ENCODE results near the gene CAPN3. TPM values are rescaled to one million over a fixed set of nuclear protein-coding genes. Genes with fewer than 3 reads are reported as not detected.

Gene CAPN3
- total RNA-seq, 1 experiment from 2014 or later = 0.06 TPM

DNA sequence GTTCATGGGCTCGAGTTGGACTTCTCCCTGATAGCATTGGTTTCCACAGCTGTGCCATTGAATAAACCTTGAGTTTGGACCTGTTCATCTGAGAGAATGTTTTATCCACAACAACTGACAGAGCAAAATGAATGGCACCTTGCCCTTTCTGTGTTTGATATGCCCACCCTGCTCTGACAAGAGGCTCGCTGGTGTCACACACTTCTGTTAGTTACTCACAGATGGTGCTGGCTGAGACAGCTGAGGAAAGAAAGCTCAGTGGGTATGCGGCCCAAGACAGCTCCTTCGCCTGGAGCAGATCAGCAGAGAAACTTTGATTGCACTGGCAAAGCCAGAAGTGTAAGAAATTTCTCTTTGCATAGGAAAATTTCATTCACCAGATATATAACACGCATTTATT lies 2.5 kb upstream of the CAPN3 start:
- no peak for DNase-seq (ENCODE audit: low read depth)

DNA sequence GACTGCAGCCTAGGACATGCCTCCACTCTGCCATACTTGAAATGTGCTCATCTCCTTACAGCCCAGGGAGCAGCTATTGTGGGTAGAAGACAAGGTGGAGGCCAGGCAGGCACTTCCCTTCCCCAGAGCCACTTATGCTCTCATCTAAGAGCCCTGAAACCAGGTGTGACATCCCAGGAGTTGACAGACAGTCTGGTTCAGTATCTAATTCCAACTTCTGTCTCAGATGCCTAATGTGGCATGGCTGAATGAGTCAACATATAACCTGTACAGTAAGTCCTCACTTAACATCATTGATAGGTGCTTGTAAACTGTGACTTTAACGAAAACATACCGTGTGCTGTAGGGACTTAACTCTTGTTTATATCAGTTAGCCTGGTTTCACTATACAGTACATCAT lies 1.2 kb upstream of the CAPN3 start:
- no peak for DNase-seq (ENCODE audit: low read depth)

DNA sequence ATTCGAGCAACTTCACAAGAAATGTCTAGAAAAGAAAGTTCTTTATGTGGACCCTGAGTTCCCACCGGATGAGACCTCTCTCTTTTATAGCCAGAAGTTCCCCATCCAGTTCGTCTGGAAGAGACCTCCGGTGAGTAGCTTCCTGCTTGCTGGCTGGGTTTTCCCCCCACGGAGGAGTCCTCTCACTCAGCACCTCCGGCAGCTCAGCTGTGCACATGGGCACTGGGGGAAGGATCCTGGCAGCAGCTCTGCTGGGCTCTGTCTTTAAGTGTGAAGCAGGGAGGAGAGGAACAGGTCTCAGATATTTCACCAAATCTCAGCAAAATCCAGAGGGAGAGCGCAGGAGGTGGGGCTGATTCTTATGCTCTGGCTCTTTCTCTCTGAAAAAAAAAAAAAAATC lies 684 bp downstream of the CAPN3 start:
- DNase-seq (ENCODE audit: low read depth) = no peak

GRCh38 chr15:42360535-42361112 lies 1.3 kb downstream of the CAPN3 start:
- no peak for DNase-seq (ENCODE audit: low read depth)

DNA sequence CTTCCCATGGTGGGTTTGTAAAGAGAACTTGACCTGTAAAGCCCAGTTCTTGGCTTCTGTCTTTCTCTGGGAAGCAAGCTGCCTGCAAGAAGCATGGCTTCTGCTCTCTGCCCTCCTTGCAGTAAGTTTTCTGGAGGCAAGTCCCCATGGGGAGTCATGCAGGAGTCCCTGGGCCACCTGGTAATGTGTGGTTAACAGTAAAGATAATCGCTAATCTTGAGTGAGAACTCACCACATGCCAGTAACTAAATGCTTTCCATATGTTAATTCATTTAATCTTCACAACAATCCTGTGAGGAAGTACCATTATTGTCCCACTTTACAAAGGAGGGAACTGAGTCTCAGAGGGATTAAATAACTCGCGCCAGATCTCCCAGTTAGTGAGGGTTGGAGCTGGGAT lies 4.2 kb downstream of the CAPN3 start:
- no peak for DNase-seq (ENCODE audit: low read depth)

DNA sequence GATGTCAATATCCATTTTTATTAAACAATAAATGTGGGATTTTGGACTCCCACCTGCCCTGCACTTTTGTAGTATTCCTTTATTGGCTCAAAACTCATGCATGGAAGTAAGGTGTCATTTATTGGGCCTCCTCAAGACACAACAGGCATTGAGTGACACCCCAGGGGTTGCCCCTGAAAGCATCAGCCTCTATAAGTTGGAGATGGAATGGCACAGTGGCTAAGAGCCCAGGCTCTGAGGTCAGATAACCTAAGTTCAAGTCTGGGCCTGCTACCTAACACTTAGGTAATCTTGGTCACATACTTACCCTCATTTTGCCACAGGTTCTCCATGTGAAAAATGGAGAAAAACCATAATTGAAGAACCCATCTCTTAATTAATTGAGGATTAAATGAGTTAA lies 4.6 kb downstream of the CAPN3 start:
- no peak for DNase-seq (ENCODE audit: low read depth)

DNA sequence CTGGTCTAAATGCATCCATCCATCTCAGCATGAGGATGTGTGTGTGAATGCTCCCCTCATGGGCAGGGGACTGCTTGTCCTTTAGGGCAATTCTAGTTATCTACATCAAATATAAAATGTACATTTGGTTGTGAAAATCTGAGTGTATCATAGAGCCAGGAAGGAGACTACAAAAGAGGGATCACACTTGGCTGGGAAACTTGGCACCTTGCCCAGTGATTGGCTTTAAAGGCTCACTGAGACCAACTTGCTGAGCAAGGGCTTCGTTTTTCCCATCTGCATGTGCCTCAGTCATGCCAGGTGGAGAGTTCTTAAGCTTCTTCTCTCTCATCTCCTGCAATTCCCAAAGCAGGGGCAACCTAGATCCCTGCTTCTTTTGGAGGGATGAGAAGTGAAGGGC lies 5.2 kb downstream of the CAPN3 start:
- DNase-seq (ENCODE audit: low read depth) = no peak

DNA sequence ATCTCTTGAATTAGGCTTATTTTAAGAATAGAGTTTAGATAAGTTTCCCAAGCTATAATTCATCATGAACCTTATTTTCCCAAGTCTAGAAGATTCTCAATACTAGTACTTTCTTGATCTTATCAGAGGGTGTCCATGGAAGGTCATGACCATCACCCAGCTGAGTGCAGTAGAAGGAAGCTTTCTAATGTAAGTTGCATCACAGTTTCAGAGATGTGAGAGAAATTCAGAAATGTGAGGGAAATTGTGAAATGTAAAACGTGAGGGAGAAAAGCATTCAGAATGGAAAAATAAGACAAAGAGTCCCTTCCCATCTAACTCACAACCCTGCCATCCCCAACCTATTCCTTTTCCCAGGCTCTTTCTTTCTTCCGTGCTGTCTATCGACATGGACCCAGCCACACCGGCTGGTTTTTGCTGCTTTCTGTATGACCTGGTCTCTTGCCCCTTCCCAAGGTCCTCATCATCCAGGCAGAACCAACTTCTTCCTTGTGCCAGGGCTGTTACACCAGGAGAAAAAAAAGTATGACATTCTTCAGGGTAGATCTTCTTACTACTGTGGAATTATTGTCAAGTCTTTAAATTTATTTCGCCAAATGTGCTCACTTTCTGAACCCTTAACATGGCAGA lies 6.7 kb downstream of the CAPN3 start:
- DNase-seq (ENCODE audit: low read depth) = no peak

DNA sequence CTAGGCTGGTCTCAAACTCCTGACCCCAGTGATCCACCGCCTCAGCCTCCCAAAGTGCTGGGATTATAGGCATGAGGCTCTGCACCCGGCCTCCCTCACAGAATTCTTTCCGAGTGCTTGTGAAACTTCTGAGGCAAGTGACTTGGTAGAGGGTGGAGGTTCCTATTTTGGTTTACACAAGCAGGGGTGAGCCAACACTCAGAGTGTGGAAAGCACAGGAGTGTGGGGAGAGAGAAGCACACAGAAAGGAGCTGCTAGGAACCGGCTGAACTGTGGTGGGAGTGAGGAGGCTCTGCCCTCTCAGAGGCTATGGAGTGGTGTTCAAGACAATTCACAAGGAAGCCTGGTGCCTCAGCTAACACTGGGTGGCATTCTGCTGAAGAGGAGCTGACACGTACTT lies 7.7 kb downstream of the CAPN3 start:
- no peak for DNase-seq (ENCODE audit: low read depth)

GRCh38 chr15:42368096-42368495 lies 8.8 kb downstream of the CAPN3 start:
- DNase-seq (ENCODE audit: low read depth) = no peak

- no peak for DNase-seq (ENCODE audit: low read depth)
Measured at GRCh38 chr15:42371096-42371495, 11.8 kb downstream of the CAPN3 start.

DNA sequence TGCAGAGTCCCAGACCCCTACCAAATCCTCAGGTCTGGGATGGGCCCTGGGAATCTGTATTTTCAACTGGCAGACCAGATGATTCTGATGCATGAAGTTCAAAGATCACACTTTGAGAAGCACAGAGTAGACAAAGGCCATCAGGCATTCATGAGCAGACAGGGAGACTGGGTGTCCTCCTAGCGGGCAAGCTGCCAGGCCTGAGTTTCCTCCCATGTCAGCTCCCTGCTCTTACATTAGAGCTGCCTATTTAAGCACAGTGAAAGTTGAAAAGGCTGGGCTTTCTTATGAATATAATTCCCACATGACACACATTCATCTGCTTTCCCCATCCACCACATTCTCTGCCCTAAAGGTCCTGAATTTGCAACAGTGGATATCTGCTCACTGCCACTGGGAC lies 14.0 kb downstream of the CAPN3 start:
- no peak for DNase-seq (ENCODE audit: low read depth)

GRCh38 chr15:42373936-42374335 lies 14.6 kb downstream of the CAPN3 start:
- DNase-seq (ENCODE audit: low read depth) = no peak

GRCh38 chr15:42374810-42375209 lies 15.5 kb downstream of the CAPN3 start:
- DNase-seq (ENCODE audit: low read depth) = no peak

- DNase-seq (ENCODE audit: low read depth) = no peak
Measured at GRCh38 chr15:42375252-42375651, 16.0 kb downstream of the CAPN3 start.

DNA sequence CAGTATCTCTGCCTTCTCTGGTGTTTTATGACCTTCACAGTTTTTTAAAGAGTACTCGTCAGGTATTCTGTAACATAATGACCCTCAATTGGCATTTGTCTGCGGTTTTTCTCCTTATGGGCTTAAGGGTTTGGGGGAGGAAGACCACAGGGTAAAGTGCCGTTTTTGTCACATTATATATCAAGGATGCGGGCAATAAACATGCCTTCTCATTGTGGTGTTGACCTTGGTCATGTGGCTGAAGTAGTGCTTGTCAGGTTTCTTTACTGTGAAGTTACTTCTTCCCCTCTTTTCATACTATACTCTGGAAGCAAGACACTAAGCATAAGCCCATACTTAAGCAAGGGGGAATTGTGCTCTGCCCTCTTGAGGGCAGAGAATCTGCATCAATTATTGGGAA lies 16.6 kb downstream of the CAPN3 start:
- DNase-seq (ENCODE audit: low read depth) = no peak

DNA sequence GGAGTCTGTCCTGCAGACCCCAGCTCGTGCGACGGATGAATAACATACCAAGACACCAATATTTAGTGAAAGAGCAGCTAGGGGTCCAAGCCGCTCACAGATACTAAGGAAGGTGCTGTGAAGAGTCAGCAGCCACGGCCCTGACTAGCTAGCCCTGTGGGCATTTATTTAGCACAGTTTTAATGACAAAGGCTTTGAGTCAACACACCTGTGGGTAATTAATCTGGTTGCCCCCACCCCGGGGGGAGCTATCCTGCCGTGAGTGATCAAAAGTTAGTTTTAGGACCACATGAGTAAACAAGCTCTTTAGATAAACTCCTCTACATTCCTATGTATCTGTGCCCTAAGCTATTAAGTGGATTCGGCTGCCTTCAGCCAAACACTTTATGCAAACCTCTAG lies 18.7 kb downstream of the CAPN3 start:
- no peak for DNase-seq (ENCODE audit: low read depth)

GRCh38 chr15:42384597-42384996 lies 25.3 kb downstream of the CAPN3 start:
- DNase-seq (ENCODE audit: low read depth) = no peak

- DNase-seq (ENCODE audit: low read depth) = peak; percentile 35
Measured at GRCh38 chr15:42385206-42385979, 26.1 kb downstream of the CAPN3 start.

DNA sequence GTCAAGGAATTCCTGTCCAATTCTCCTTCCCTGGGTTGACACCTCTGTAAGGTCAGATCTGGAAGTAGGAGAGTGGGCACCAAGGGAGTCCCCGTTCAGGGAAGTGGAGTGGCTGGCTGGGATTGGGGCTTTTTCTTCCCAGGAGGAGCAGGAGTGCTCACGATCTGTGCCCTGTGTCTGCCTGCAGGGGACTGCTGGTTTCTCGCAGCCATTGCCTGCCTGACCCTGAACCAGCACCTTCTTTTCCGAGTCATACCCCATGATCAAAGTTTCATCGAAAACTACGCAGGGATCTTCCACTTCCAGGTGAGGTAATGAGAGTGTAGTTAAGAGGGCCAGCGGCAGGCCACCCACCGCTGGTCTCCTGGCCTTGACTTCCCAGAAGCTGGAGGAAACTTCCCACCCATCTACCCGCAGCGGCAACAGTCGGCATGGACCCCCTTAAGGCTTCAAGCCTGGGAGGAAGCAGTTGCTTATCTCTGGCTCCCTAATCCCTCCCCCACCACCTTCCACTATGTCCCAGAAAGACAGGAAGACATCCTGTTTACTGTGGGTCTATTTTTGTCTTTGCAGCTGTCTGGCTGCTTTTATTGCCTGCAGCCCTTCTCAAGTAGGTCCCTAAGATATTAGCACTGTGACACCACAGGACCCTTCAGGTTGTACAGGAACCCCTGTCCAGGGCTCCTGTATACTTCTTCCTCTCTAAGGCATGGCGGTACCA lies 26.8 kb downstream of the CAPN3 start:
- no peak for DNase-seq (ENCODE audit: low read depth)

DNA sequence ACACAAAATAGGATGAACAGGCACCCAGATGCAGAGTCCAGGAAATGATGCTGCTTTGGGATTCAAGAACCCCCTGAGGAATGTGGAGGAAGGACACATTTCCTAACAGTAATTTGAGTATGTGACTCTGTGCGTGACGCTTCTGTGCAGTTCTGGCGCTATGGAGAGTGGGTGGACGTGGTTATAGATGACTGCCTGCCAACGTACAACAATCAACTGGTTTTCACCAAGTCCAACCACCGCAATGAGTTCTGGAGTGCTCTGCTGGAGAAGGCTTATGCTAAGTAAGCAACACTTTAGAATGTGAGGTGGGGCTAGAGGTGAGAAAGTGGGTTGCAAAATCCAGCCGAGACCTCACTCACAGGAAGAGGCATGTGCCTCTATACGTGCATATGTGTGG lies 28.3 kb downstream of the CAPN3 start:
- no peak for DNase-seq (ENCODE audit: low read depth)

- no peak for DNase-seq (ENCODE audit: low read depth)
Measured at GRCh38 chr15:42392309-42393024, 33.2 kb downstream of the CAPN3 start.
